SK-N-SH treated with all-trans-retinoic acid at 6 μM for 48 hours (cell line): Measurements from ENCODE around the gene PRKAG2.

Experiments
- ATAC-seq: fragments of 200-7000 bp; cut with Tn5 transposase; 3 replicates; pipeline ENCODE4 v1.9.1; 2020; ENCODE audit warnings: mild to moderate bottlenecking, moderate library complexity
- ARNTL ChIP-seq: fragments of 450-650 bp; formaldehyde crosslinking; IDR thresholded peaks from 2 replicates; pipeline ENCODE4 v1.5.0; 2020; ENCODE audit warnings: low read depth, mild to moderate bottlenecking, moderate library complexity, borderline replicate concordance
- BACH2 ChIP-seq: fragments of 250-450 bp; sonication (Bioruptor Pico); IDR thresholded peaks from 2 replicates; pipeline ENCODE4 v1.9.0; 2021; ENCODE audit warnings: mild to moderate bottlenecking, borderline replicate concordance
- CREB5 ChIP-seq: fragments of 250-450 bp; sonication (Bioruptor Pico); IDR thresholded peaks from 2 replicates; pipeline ENCODE4 v1.5.1; 2020; ENCODE audit warnings: low read depth, mild to moderate bottlenecking, moderate library complexity
- CSDC2 ChIP-seq: fragments of 250-450 bp; sonication (Bioruptor Pico); IDR thresholded peaks from 2 replicates; pipeline ENCODE4 v1.5.0; 2020; ENCODE audit warnings: mild to moderate bottlenecking, moderate library complexity
- CSRNP3 ChIP-seq: fragments of 250-450 bp; sonication (Bioruptor Pico); IDR thresholded peaks from 2 replicates; pipeline ENCODE4 v1.5.1; 2021; ENCODE audit warnings: mild to moderate bottlenecking, moderate library complexity
- GLIS3 ChIP-seq: fragments of 250-450 bp; sonication (Bioruptor Pico); IDR thresholded peaks from 2 replicates; pipeline ENCODE4 v1.5.0; 2020; ENCODE audit warnings: mild to moderate bottlenecking, moderate library complexity
- OSR1 ChIP-seq: fragments of 250-450 bp; sonication (Bioruptor Pico); IDR thresholded peaks from 2 replicates; pipeline ENCODE4 v1.8.0; 2022; ENCODE audit warnings: moderate library complexity, mild to moderate bottlenecking, inconsistent platforms
- PATZ1 ChIP-seq: fragments of 250-450 bp; sonication (Bioruptor Pico); IDR thresholded peaks from 2 replicates; pipeline ENCODE4 v1.8.0; 2020; ENCODE audit warnings: mild to moderate bottlenecking, moderate library complexity, borderline replicate concordance
- POU6F1 ChIP-seq: fragments of 250-450 bp; sonication (Bioruptor Pico); IDR thresholded peaks from 2 replicates; pipeline ENCODE4 v1.8.0; 2021; ENCODE audit warnings: low read depth, mild to moderate bottlenecking, moderate library complexity, borderline replicate concordance
- PPARA ChIP-seq: fragments of 250-450 bp; sonication (Bioruptor Pico); IDR thresholded peaks from 2 replicates; pipeline ENCODE4 v1.5.0; 2020; ENCODE audit warnings: mild to moderate bottlenecking, borderline replicate concordance
- RARB ChIP-seq: fragments of 250-450 bp; sonication (Bioruptor Pico); IDR thresholded peaks from 2 replicates; pipeline ENCODE4 v1.8.0; 2021; ENCODE audit warnings: mild to moderate bottlenecking, moderate library complexity
- SNAI2 ChIP-seq: fragments of 250-450 bp; sonication (Bioruptor Pico); IDR thresholded peaks from 2 replicates; pipeline ENCODE4 v1.5.0; 2020; ENCODE audit warnings: mild to moderate bottlenecking, moderate library complexity
- TCF4 ChIP-seq: fragments of 250-450 bp; sonication (Bioruptor Pico); IDR thresholded peaks from 2 replicates; pipeline ENCODE4 v1.8.0; 2021; ENCODE audit warnings: mild to moderate bottlenecking, moderate library complexity, borderline replicate concordance
- TOX ChIP-seq: fragments of 250-450 bp; sonication (Bioruptor Pico); IDR thresholded peaks from 2 replicates; pipeline ENCODE4 v1.8.0; 2021; ENCODE audit warnings: mild to moderate bottlenecking, moderate library complexity, borderline replicate concordance
- TSHZ2 ChIP-seq: fragments of 250-450 bp; sonication (Bioruptor Pico); IDR thresholded peaks from 2 replicates; pipeline ENCODE4 v1.5.0; 2020; ENCODE audit warnings: mild to moderate bottlenecking, moderate library complexity
- ZC3H10 ChIP-seq: fragments of 250-450 bp; sonication (Bioruptor Pico); IDR thresholded peaks from 2 replicates; pipeline ENCODE4 v1.5.1; 2021; ENCODE audit warnings: mild to moderate bottlenecking, moderate library complexity
- ZFP3 ChIP-seq: fragments of 250-450 bp; sonication (Bioruptor Pico); IDR thresholded peaks from 2 replicates; pipeline ENCODE4 v1.5.0; 2020; ENCODE audit warnings: mild to moderate bottlenecking, moderate library complexity
- ZFP30 ChIP-seq: fragments of 450-650 bp; formaldehyde crosslinking; IDR thresholded peaks from 2 replicates; pipeline ENCODE4 v1.5.0; 2022; ENCODE audit warnings: mild to moderate bottlenecking, moderate library complexity
- ZNF565 ChIP-seq: fragments of 450-650 bp; formaldehyde crosslinking; conservative IDR thresholded peaks from 2 replicates; pipeline ENCODE4 v1.5.0; 2020; ENCODE audit warnings: low read depth, mild to moderate bottlenecking, moderate library complexity
- ZNF70 ChIP-seq: fragments of 450-650 bp; formaldehyde crosslinking; IDR thresholded peaks from 2 replicates; pipeline ENCODE4 v1.5.0; 2020; ENCODE audit warnings: mild to moderate bottlenecking, moderate library complexity

The PRKAG2 gene

GRCh38 chr7:151652111-151652510 is 224.8 kb downstream of the PRKAG2 start:
- ATAC-seq: no peak
- no peak for TF ChIP-seq TCF4 (CRISPR knock-in tag)
- TF ChIP-seq POU6F1: no peak
- TF ChIP-seq, all 23 proteins: peak for 0

- no peak for ATAC-seq
- TF ChIP-seq ZC3H10: no peak
Measured at GRCh38 chr7:151650161-151650560, 226.8 kb downstream of the PRKAG2 start.

GRCh38 chr7:151648429-151648828 is 228.5 kb downstream of the PRKAG2 start:
- no peak for ATAC-seq
- no peak for TF ChIP-seq OSR1 (CRISPR knock-in tag)
- no peak for TF ChIP-seq PATZ1
- no peak for TF ChIP-seq PPARA
- TF ChIP-seq ZFP30 (CRISPR knock-in tag): no peak
- no peak for TF ChIP-seq CSRNP3
- no peak for TF ChIP-seq CREB5 (CRISPR knock-in tag)
- no peak for TF ChIP-seq ARNTL (CRISPR knock-in tag)
- TF ChIP-seq CSDC2: no peak
- TF ChIP-seq TOX (CRISPR knock-in tag): no peak
- TF ChIP-seq GLIS3 (CRISPR knock-in tag): no peak
- TF ChIP-seq ZC3H10: no peak
- no peak for TF ChIP-seq SNAI2 (CRISPR knock-in tag)
- no peak for TF ChIP-seq RARB (CRISPR knock-in tag)
- TF ChIP-seq ZNF565 (CRISPR knock-in tag): no peak
- no peak for TF ChIP-seq ZFP3
- TF ChIP-seq BACH2 (CRISPR knock-in tag): no peak
- no peak for TF ChIP-seq TSHZ2 (CRISPR knock-in tag)
- TF ChIP-seq TCF4 (CRISPR knock-in tag): no peak
- no peak for TF ChIP-seq ZNF70

GRCh38 chr7:151647874-151648273 is 229.0 kb downstream of the PRKAG2 start:
- ATAC-seq: no peak

More at GRCh38 chr7:151647874-151648273, 229.0 kb downstream of the PRKAG2 start:
- no peak for TF ChIP-seq PATZ1
- TF ChIP-seq ZC3H10: no peak
- no peak for TF ChIP-seq RARB (CRISPR knock-in tag)
- TF ChIP-seq SNAI2 (CRISPR knock-in tag): no peak
- TF ChIP-seq, all 23 proteins: peak for 0
